ENCODE measurements around the gene CASQ1. TPM values are rescaled to one million over a fixed set of nuclear protein-coding genes. Genes with fewer than 3 reads are reported as not detected.
A peak's percentile ranks its signal among the peaks of the same experiment; 100 is the strongest.

Gene CASQ1
- total and polyA plus RNA-seq, 2 experiments from 2014 or later, result 21.4 to 23.6 TPM

- H3K4me1 ChIP-seq (ENCODE audit: low read depth), result peaks cover 7% of the 10 kb centered on the region
- H3K4me3 ChIP-seq, result no peak overlapping the region
- TF ChIP-seq, protein P1, sequence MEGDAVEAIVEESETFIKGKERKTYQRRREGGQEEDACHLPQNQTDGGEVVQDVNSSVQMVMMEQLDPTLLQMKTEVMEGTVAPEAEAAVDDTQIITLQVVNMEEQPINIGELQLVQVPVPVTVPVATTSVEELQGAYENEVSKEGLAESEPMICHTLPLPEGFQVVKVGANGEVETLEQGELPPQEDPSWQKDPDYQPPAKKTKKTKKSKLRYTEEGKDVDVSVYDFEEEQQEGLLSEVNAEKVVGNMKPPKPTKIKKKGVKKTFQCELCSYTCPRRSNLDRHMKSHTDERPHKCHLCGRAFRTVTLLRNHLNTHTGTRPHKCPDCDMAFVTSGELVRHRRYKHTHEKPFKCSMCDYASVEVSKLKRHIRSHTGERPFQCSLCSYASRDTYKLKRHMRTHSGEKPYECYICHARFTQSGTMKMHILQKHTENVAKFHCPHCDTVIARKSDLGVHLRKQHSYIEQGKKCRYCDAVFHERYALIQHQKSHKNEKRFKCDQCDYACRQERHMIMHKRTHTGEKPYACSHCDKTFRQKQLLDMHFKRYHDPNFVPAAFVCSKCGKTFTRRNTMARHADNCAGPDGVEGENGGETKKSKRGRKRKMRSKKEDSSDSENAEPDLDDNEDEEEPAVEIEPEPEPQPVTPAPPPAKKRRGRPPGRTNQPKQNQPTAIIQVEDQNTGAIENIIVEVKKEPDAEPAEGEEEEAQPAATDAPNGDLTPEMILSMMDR (IDR thresholded peaks at IDR 0.05; ENCODE audit: low read depth, low read length), result no peak
- DNase-seq (ENCODE audit: low read depth in 1 of 2, low spot score in 1 of 2), result no peak
- H3K9me3 ChIP-seq (ENCODE audit: low read depth), result no peaks in the 10 kb centered on the region
- H3K27ac ChIP-seq, result no peak overlapping the region
- no peaks in the 10 kb centered on the region for H3K36me3 ChIP-seq
- H3K27me3 ChIP-seq, result no peaks in the 10 kb centered on the region
Observed at GRCh38 chr1:160149233-160149632, 41.1 kb upstream of the CASQ1 start.

DNA sequence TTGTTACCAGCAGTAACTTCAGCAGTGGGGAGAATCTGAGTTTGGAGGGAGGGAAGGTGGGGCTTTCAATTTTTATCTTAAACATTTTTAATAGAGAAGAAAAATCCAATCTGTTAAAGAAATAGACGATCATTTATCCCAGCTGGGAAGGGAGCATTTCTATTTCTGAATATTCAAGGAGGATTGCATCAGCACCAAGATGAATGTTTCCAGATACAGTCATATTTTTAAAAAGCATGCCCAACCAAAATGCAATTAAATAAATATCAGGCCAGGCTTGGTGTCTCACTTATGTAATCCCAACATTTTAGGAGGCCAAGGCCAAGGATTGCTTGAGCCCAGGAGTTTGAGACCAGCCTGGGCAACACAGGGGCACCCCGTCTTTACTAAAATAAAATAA is 40.7 kb upstream of the CASQ1 start:
- TF ChIP-seq, protein P1 (IDR thresholded peaks at IDR 0.05; ENCODE audit: low read depth, low read length), result no peak
- H3K27me3 ChIP-seq, result no peaks in the 10 kb centered on the region

DNA sequence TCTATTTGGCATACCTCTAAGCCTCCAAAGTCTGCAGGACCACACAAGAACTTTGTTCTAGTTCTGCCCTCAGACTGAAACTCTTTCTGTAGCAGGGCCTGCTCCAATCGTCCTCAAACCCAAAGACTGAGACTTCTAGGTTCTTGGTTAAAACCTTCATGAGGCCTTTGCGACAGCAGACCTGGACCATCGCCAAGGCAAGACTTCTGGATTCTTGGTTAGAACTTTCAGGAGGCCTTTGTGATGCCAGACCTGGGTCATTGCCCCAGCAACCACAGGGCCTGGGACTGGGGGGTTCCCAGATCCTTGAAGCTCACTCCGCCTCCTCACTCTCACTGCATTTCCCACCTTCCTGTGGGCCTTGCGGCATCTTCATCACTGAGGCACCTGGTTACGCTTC is 39.1 kb upstream of the CASQ1 start, which contains the start of gene ATP1A4:
Gene ATP1A4, plus strand, starts transcription at position 301 of the 400 bp plus-strand sequence. CDS start 438 bp downstream, outside the sequence.
- TF ChIP-seq, protein P1 (IDR thresholded peaks at IDR 0.05; ENCODE audit: low read depth, low read length), result no peak
- no peaks in the 10 kb centered on the region for H3K9me3 ChIP-seq (ENCODE audit: low read depth)
- H3K27me3 ChIP-seq, result no peaks in the 10 kb centered on the region
- DNase-seq (ENCODE audit: low read depth in 1 of 2, low spot score in 1 of 2), result no peak
- H3K36me3 ChIP-seq, result no peaks in the 10 kb centered on the region
- no peak within 1 kb of the TSS for H3K4me3 ChIP-seq
- peaks cover 7% of the 10 kb centered on the region for H3K4me1 ChIP-seq (ENCODE audit: low read depth)
- H3K27ac ChIP-seq, result no peak within 1 kb of the TSS

More for the DNA sequence above, 40.7 kb upstream of the CASQ1 start:
- peak in 1 of 2 donors; percentile 48 for DNase-seq (ENCODE audit: low read depth in 1 of 2, low spot score in 1 of 2)
- Histone ChIP-seq H3K9me3 (ENCODE audit: low read depth) (no peaks in the 10 kb centered on the region), H3K36me3 (no peaks in the 10 kb centered on the region), H3K4me1 (ENCODE audit: low read depth) (peaks cover 7% of the 10 kb centered on the region), H3K27ac (no peak overlapping the region), H3K4me3 (no peak overlapping the region)

GRCh38 chr1:160154790-160155189 is 35.6 kb upstream of the CASQ1 start:
- H3K4me3 ChIP-seq, result no peak overlapping the region
- H3K36me3 ChIP-seq, result no peaks in the 10 kb centered on the region
- no peak for DNase-seq (ENCODE audit: low read depth in 1 of 2, low spot score in 1 of 2)
- no peak overlapping the region for H3K27ac ChIP-seq
- no peaks in the 10 kb centered on the region for H3K9me3 ChIP-seq (ENCODE audit: low read depth)
- peaks cover 5% of the 10 kb centered on the region for H3K4me1 ChIP-seq (ENCODE audit: low read depth)
- no peaks in the 10 kb centered on the region for H3K27me3 ChIP-seq
- TF ChIP-seq, protein P1 (IDR thresholded peaks at IDR 0.05; ENCODE audit: low read depth, low read length), result no peak

GRCh38 chr1:160156361-160156760 is 34.0 kb upstream of the CASQ1 start:
- no peak for DNase-seq (ENCODE audit: low read depth in 1 of 2, low spot score in 1 of 2)
- H3K27me3 ChIP-seq, result no peaks in the 10 kb centered on the region
- H3K4me3 ChIP-seq, result no peak overlapping the region
- H3K9me3 ChIP-seq (ENCODE audit: low read depth), result no peaks in the 10 kb centered on the region
- no peak overlapping the region for H3K27ac ChIP-seq
- TF ChIP-seq, protein P1 (IDR thresholded peaks at IDR 0.05; ENCODE audit: low read depth, low read length), result no peak
- no peaks in the 10 kb centered on the region for H3K36me3 ChIP-seq
- peaks cover 5% of the 10 kb centered on the region for H3K4me1 ChIP-seq (ENCODE audit: low read depth)

All from cardiac muscle cell (in vitro differentiated cells and primary cell).